GM18499 (cell line): ENCODE measurements around the gene RPS4Y2.

Experiments used
- ATAC-seq: cut with Tn5 transposase; IDR thresholded peaks from one replicate; pipeline ENCODE4 v1.9.1; 2021; ENCODE audit warnings: moderate number of reproducible peaks; ENCODE audit not compliant: insufficient read depth, unreplicated experiment

RPS4Y2 gene

GRCh38 chrY:20755808-20756207, at the start of gene RPS4Y2:
Gene RPS4Y2 (plus strand): TSS chrY:20756108. CDS start chrY:20756164, 56 bp downstream.
- ATAC-seq: no peak

GRCh38 chrY:20714391-20714790, 41.5 kb upstream of the RPS4Y2 start:
- no peak for ATAC-seq

DNA sequence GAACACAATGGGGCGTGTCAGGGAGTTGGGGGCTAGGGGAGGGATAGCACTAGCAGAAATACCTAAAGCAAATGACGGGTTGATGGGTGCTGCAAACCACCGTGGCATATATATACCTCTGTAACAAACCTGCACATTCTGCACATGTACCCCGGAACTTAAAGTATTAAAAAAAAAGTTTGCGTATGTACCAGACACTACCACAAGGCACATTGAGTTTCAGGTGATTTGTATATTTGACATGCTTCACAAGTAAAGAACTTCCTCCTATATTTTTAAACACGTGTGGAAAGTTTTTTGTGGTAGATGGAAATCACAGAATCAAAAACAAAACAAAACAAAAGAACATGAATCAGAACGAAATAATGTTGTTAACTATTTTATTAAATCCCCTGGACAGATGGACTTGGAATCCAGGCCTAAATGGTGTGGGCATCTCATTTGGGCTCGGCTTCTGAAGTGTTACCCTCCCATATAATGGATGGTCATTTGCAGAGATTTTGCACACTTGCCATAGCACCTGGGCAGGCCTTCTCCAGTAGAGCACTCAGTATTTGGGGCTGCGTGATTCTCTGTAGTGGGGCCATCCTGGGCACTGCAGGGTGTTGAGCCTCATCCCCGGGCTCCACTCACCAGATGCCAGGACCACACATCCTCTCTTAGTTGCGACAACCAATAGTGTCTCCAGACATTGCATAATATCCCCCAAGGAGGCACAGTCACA, 29.6 kb upstream of the RPS4Y2 start:
- no peak for ATAC-seq

GRCh38 chrY:20735200-20735599, 20.7 kb upstream of the RPS4Y2 start:
- no peak for ATAC-seq

DNA sequence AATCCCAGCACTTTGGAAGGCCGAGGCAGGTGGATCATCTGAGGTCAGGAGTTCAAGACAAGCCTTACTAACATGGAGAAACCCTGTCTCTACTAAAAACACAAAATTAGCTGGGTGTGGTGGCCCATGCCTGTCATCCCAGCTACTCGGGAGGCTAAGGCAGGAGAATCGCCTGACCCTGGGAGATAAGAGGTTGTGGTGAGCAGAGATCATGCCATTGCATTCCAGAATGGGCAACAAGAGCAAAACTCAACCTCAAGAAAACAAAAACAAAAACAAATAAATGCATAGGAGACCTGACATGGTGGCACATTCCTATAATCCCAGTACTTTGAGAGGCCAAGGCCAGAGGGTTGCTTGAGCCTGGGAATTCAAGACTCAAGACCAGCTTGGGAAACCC, 16.1 kb upstream of the RPS4Y2 start:
- no peak for ATAC-seq

- no peak for ATAC-seq
Observed at GRCh38 chrY:20740609-20741008, 15.3 kb upstream of the RPS4Y2 start.

GRCh38 chrY:20745060-20745459, 10.8 kb upstream of the RPS4Y2 start:
- no peak for ATAC-seq

DNA sequence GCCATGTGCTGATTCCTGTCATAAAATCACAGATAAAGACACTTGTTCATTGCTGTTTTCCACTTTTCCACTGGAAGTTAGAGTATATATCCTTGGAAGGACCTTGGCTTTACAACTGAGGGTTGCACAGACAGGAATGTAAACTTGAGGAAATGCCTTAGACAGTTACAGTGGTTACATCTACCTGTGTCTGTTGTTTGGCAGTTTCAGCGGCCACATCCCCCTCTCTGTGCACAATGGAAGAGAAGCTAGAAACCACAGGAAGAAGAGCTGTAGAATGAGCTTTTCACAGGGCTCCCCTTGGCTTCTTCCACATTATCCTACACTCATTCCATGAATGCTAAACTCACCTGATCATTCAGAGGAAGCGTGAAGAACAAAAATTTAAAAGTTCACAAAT, 9.0 kb upstream of the RPS4Y2 start:
- ATAC-seq: no peak

DNA sequence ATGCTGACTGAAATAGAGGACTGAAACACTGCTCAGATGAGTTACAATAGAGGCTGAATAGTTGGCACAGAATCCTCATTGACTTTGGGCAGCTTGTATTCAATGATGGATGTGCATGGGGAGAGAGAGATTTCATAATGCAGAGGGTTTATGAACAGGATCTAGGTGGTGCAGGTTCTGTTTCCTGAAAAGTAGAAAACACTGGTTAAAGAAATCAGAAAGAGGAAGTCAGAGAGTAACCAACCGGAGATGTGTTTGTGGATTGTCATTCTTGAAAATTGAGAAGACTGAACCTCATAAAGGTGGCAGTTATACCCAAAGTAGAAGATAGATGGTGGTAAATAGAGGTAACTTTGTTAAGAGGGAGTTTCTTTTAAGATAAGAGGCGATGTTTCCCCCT, 8.0 kb downstream of the RPS4Y2 start:
- ATAC-seq: no peak

DNA sequence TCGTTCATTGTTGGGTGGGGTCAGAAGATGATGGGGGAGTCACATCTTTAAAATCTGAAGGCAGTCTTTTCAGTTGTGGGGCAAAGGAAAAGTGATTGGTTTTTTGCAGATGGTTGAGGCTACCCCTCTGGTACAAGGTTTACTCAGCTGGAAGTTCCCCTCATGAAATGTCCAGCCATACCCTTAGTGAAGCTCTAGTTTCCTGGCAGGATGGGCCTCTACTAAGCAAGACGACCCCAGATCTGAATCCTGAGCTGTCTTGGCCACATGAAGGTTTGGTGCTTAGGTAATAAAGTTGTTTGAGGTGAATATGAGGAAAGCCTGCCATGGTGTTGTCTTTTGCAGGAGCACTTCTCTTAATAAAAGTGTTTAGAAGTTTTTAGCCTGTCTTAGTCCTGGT, 9.2 kb downstream of the RPS4Y2 start:
- no peak for ATAC-seq

DNA sequence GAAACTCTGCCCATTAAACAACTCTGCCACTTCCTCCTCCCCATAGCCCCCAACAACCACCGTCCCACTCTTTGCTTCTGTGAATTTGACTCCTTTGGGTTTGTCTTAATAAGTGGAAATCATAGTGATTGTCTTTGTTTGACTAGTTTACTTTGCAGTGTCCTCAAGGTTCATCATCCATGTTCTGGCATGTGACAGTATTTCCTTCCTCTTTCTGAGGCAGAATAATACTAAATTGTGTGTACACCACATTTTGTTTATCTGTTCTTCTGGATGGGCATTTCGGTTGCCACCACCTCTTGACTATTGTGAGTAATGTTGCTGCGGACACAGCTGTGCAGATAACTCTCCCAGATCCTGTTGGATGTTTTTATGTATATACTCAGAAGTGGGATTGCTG, 14.8 kb downstream of the RPS4Y2 start:
- no peak for ATAC-seq

GRCh38 chrY:20776104-20776503, 20.2 kb downstream of the RPS4Y2 start:
- ATAC-seq: no peak

- no peak for ATAC-seq
Observed at GRCh38 chrY:20780104-20780654, 24.3 kb downstream of the RPS4Y2 start.

GRCh38 chrY:20780776-20781175, 24.9 kb downstream of the RPS4Y2 start:
- no peak for ATAC-seq

DNA sequence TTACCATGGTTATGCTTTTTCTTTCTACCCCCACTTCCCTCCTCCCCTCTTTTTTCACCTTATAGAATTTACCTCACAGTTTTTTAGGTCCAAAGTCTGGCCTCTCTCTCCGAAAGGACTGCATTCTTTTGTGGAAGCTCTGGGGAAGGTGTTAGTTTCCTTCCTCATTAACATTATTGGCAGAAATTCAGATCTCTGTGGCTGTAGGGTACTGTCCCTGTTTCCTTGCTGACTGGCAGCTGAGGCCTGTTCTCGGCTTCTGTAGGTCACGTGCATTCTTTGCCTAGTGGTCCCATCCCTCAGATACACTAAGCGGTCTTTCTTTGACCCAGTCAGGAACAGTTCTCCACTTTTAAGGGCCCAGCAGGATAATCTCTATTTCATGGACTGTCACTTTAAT, 25.5 kb downstream of the RPS4Y2 start:
- no peak for ATAC-seq

GRCh38 chrY:20784965-20785364, 29.1 kb downstream of the RPS4Y2 start:
- ATAC-seq: no peak

DNA sequence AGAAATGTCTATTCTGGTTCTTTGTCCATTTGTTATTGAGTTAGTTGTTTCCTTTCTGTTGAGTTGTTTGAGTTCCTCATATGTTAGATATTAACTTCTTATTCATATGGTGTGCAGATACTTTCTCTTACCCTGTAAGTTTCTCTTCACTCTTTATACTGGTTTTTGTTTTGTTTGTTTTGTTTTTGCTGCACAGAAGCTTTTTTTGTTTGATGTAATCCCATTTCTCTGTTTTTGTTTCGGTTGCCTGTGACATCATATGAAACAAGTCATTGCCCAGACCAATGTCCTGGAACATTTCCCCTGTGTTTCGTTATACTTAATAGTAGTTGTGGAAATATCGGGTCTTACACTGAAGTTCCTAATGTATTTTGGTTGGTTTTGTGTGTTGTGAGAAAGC, 31.2 kb downstream of the RPS4Y2 start:
- no peak for ATAC-seq

- ATAC-seq: no peak
Observed at GRCh38 chrY:20798351-20799049, 42.6 kb downstream of the RPS4Y2 start.

DNA sequence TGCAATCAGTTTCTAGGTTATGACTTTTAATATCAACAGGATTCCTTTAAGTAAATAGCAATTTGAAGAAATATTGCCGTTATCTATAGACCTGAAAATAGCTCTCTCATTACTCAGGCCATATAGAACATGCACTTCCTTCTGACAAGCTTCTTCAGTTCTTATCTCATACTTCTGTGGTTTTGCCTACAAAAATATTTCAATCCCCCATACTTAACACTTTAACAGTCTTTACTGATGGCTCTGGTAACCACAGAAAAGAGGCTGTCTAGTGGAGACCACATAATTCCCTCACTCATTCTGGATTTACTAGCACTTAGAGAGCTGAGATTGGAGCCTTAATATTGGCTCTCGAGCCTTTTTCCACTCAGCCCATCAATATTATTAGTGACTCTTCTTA, 46.8 kb downstream of the RPS4Y2 start:
- ATAC-seq: no peak

DNA sequence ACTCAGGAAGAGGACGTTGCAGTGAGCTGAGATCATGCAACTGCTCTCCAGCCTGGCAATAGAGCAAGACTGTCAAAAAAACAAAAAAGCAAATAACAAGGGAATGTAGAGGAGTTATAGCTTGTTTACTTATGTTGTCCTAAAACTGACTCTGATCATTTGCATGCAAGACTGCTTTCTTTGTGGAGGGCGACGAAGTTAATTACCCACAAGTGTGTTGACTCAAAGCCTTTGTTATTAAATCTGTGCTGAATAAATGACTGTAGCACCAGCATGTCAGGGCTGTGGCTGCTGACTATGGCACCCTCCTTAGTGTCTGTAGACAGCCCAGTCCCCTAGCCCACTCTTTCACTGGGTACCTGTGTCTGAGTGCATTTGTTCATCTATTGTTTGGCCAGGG, 50.3 kb downstream of the RPS4Y2 start:
- ATAC-seq: no peak

DNA sequence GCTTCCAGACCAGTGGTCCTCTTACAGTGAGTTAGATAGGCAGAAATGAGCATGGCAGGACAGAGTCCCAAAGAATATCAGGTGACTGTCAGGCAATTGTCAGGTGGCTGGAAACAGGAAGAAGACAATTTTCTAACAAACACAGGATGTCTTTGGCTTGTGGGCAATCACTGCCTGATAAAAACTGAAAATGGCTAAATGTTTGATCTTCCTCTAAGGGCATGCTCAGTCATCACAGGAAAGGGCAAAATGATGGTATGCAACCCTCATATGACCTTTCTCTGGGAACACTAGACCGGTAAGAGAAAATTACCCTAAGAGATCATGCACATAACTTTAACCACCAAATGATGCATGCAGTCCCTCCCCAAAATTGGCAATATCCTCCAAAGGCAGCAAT, 57.6 kb downstream of the RPS4Y2 start:
- no peak for ATAC-seq

DNA sequence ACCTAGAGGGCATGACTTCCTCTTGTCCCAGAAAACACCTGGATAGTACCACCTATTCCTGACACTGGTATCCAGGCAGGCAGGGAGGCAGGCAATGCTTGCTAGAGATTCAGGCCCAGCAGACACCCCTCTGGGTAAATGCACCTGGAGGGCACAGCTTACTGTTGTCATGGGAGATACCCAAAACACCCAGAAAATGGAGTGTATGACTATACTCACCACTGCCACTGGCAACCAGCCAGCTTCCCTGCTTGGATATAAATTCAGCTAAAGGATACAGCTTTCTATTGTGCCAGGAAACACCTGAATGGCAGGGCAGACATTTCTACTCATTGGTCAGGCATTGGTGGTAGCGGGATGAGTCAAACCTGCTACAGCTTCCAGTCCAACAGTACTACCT, 58.9 kb downstream of the RPS4Y2 start:
- no peak for ATAC-seq
